Left lung (tissue), 10 donors: Measurements from ENCODE around the gene SLX4. TPM values are rescaled to one million over a fixed set of nuclear protein-coding genes. Genes with fewer than 3 reads are reported as not detected.
"Not testable (repeated sequence)": the region's sequence is repeated elsewhere in the genome, so short reads cannot be mapped to it uniquely, and the experiment has no call there.

Source experiments
- ATAC-seq: fragments of 200-7000 bp; cut with Tn5 transposase; one replicate; pipeline ENCODE4 v1.9.1; 2020; ENCODE audit warnings: moderate library complexity
- DNase-seq, 4 donors: peaks; one replicate each; pipeline ENCODE4 v3.0.0-alpha.2; 2013 to 2020
- H3K27ac ChIP-seq, 2 donors: fragments of 200-600 bp; sonication (generic) in 1 of 2; one replicate each; pipeline versions ENCODE4 v1.5.0 to v1.8.0; 2020 to 2021
- H3K27me3 ChIP-seq, 2 donors: fragments of 200-600 bp; sonication (generic) in 1 of 2; one replicate each; pipeline versions ENCODE4 v1.5.0 to v1.8.0; 2020 to 2021
- H3K36me3 ChIP-seq, 2 donors: fragments of 200-600 bp; sonication (generic) in 1 of 2; one replicate each; pipeline versions ENCODE4 v1.5.0 to v1.8.0; 2020 to 2021
- H3K4me1 ChIP-seq, 2 donors: fragments of 200-600 bp; one replicate each; pipeline ENCODE4 v1.8.0; 2021
- H3K4me3 ChIP-seq, 2 donors: fragments of 200-600 bp; sonication (generic) in 1 of 2; one replicate each; pipeline versions ENCODE4 v1.5.0 to v1.8.0; 2020 to 2021; ENCODE audit warnings: mild to moderate bottlenecking in 1 of 2
- H3K9me3 ChIP-seq, 2 donors: fragments of 200-600 bp; sonication (generic) in 1 of 2; one replicate each; pipeline versions ENCODE4 v1.5.0 to v1.8.0; 2020 to 2021
- CTCF ChIP-seq, 2 donors: fragments of 200-600 bp; sonication (generic) in 1 of 2; IDR thresholded peaks; one replicate each; pipeline versions ENCODE4 v1.5.0 to v1.8.0; 2021; ENCODE audit warnings: antibody characterized with exemption in 2 of 2
- intact Hi-C, 2 donors: fragments of 100-400 bp; cut with DNase I; formaldehyde crosslinking; loops; one replicate each; pipeline versions ENCODE4 v1.11.2 to v1.14.2; 2022
- polyA plus RNA-seq, 6 donors: library from polyadenylated mRNA; unstranded; fragments of 120-200 nt; gene quantifications; one replicate each; pipeline ENCODE4 v1.2.1, GENCODE V29; 2013; ENCODE audit not compliant: insufficient read length in 6 of 6
- total RNA-seq, 2 donors: library from RNA; stranded (reverse); fragmentation: NEBNext Ultra II Directional; extraction: Animal tissue kit (Norgen Biotek cat#: 25700); gene quantifications; one replicate each; pipeline ENCODE4 v1.2.1, GENCODE V29; 2021
- donor health status: DM: no; HTN: yes; CAD: no.
- donor health status: DM: no; HTN: no; CAD: no.

Gene SLX4
- total and polyA plus RNA-seq, 8 donors, result 6.7 to 8.1 (median 7.1) TPM

- peaks cover 8 to 37% of the 10 kb centered on the region in 2 donors for H3K4me1 ChIP-seq
- ATAC-seq (no peak), DNase-seq (no peak)
- peak overlapping the region in 1 of 2 donors; percentile 97 for H3K4me3 ChIP-seq
- intact Hi-C loops, result no loop called here
- H3K36me3 ChIP-seq, result peaks cover 0 to 11% of the 10 kb centered on the region in 2 donors
- TF ChIP-seq CTCF (IDR thresholded peaks at IDR 0.05), result no peak
- H3K27me3 ChIP-seq, result no peaks in the 10 kb centered on the region
- peak overlapping the region in 1 of 2 donors; percentile 89 for H3K27ac ChIP-seq
- H3K9me3 ChIP-seq, result no peaks in the 10 kb centered on the region
Measured at GRCh38 chr16:3609895-3610697, 1.3 kb downstream of the SLX4 start.

GRCh38 chr16:3608976-3609375, 2.4 kb downstream of the SLX4 start:
- H3K4me3 ChIP-seq, H3K27me3 ChIP-seq, DNase-seq, ATAC-seq, intact Hi-C loops, H3K9me3 ChIP-seq, H3K27ac ChIP-seq: not testable (repeated sequence)
- peaks cover 8 to 34% of the 10 kb centered on the region in 2 donors for H3K4me1 ChIP-seq
- peaks cover 0 to 22% of the 10 kb centered on the region in 2 donors for H3K36me3 ChIP-seq

GRCh38 chr16:3608069-3608468, 3.3 kb downstream of the SLX4 start:
- no peak overlapping the region for H3K27ac ChIP-seq
- intact Hi-C loops, result no loop called here
- ATAC-seq (no peak), DNase-seq (no peak)
- H3K9me3 ChIP-seq, result no peaks in the 10 kb centered on the region
- H3K36me3 ChIP-seq, result peaks cover 0 to 31% of the 10 kb centered on the region in 2 donors
- H3K4me3 ChIP-seq, result no peak overlapping the region
- peaks cover 8 to 25% of the 10 kb centered on the region in 2 donors for H3K4me1 ChIP-seq
- TF ChIP-seq CTCF (IDR thresholded peaks at IDR 0.05), result no peak
- H3K27me3 ChIP-seq, result no peaks in the 10 kb centered on the region

- TF ChIP-seq CTCF (IDR thresholded peaks at IDR 0.05), result no peak
- no peaks in the 10 kb centered on the region for H3K9me3 ChIP-seq
- H3K4me3 ChIP-seq, result no peak overlapping the region
- H3K4me1 ChIP-seq, result peaks cover 6 to 21% of the 10 kb centered on the region in 2 donors
- ATAC-seq (no peak), DNase-seq (no peak)
- no peaks in the 10 kb centered on the region for H3K27me3 ChIP-seq
- peaks cover 0 to 36% of the 10 kb centered on the region in 2 donors for H3K36me3 ChIP-seq
- H3K27ac ChIP-seq, result no peak overlapping the region
- intact Hi-C loops, result no loop called here
Measured at GRCh38 chr16:3607634-3608033, 3.8 kb downstream of the SLX4 start.

- intact Hi-C loops, result no loop called here
- Histone ChIP-seq H3K9me3 (no peaks in the 10 kb centered on the region), H3K4me3 (no peak overlapping the region), H3K27ac (no peak overlapping the region), H3K4me1 (peaks cover under 1 to 16% of the 10 kb centered on the region in 2 donors), H3K36me3 (peaks cover 0 to 40% of the 10 kb centered on the region in 2 donors), H3K27me3 (no peaks in the 10 kb centered on the region)
- DNase-seq, result no peak
- no peak for TF ChIP-seq CTCF (IDR thresholded peaks at IDR 0.05)
- no peak for ATAC-seq
Measured at GRCh38 chr16:3607161-3607560, 4.2 kb downstream of the SLX4 start.
